Measurements from ENCODE around the gene CYGB.
"Not testable (repeated sequence)": the region's sequence is repeated elsewhere in the genome, so short reads cannot be mapped to it uniquely, and the experiment has no call there.

Gene CYGB

GRCh38 chr17:76523084-76524037 lies 14.1 kb downstream of the CYGB start:
- DNase-seq (ENCODE audit: low spot score) = peak; percentile 81

- DNase-seq (ENCODE audit: low spot score) = not testable (repeated sequence)
Measured at GRCh38 chr17:76521683-76522082, 15.8 kb downstream of the CYGB start.

- no peak for DNase-seq (ENCODE audit: low spot score)
Measured at GRCh38 chr17:76521262-76521661, 16.2 kb downstream of the CYGB start.

- no peak for DNase-seq (ENCODE audit: low spot score)
Measured at GRCh38 chr17:76519048-76519966, 18.2 kb downstream of the CYGB start.

GRCh38 chr17:76517638-76518038 lies 19.9 kb downstream of the CYGB start:
- DNase-seq (ENCODE audit: low spot score) = no peak

GRCh38 chr17:76515274-76515949 lies 22.1 kb downstream of the CYGB start:
- no peak for DNase-seq (ENCODE audit: low spot score)

- DNase-seq (ENCODE audit: low spot score) = not testable (repeated sequence)
Measured at GRCh38 chr17:76514355-76514754, 23.2 kb downstream of the CYGB start.

GRCh38 chr17:76513306-76513692 lies 24.2 kb downstream of the CYGB start:
- no peak for DNase-seq (ENCODE audit: low spot score)

- no peak for DNase-seq (ENCODE audit: low spot score)
Measured at GRCh38 chr17:76512366-76513305, 24.9 kb downstream of the CYGB start.

- DNase-seq (ENCODE audit: low spot score) = no peak
Measured at GRCh38 chr17:76511668-76512365, 25.7 kb downstream of the CYGB start.

- DNase-seq (ENCODE audit: low spot score) = no peak
Measured at GRCh38 chr17:76510831-76511244, 26.7 kb downstream of the CYGB start.

- not testable (repeated sequence) for DNase-seq (ENCODE audit: low spot score)
Measured at GRCh38 chr17:76508472-76509063, 28.9 kb downstream of the CYGB start.

GRCh38 chr17:76506408-76507345 lies 30.8 kb downstream of the CYGB start:
- peak; percentile 91 for DNase-seq (ENCODE audit: low spot score)

- DNase-seq (ENCODE audit: low spot score) = no peak
Measured at GRCh38 chr17:76504117-76504516, 33.4 kb downstream of the CYGB start.

GRCh38 chr17:76502341-76503211 lies 34.9 kb downstream of the CYGB start:
- no peak for DNase-seq (ENCODE audit: low spot score)

GRCh38 chr17:76501827-76502307 lies 35.6 kb downstream of the CYGB start:
- DNase-seq (ENCODE audit: low spot score) = no peak

GRCh38 chr17:76501018-76501826 lies 36.3 kb downstream of the CYGB start, which contains the start of gene RHBDF2:
Gene RHBDF2 (minus strand): TSS chr17:76501423. CDS start chr17:76481524, 19,899 bp downstream.
- peak; percentile 88 for DNase-seq (ENCODE audit: low spot score)

All from NAMALWA (cell line).